ENCODE measurements around the gene SLC34A1. TPM values are rescaled to one million over a fixed set of nuclear protein-coding genes. Genes with fewer than 3 reads are reported as not detected.
"Not testable (repeated sequence)": the region's sequence is repeated elsewhere in the genome, so short reads cannot be mapped to it uniquely, and the experiment has no call there.

SLC34A1 gene
- total RNA-seq, 1 experiment from 2014 or later, result not detected

DNA sequence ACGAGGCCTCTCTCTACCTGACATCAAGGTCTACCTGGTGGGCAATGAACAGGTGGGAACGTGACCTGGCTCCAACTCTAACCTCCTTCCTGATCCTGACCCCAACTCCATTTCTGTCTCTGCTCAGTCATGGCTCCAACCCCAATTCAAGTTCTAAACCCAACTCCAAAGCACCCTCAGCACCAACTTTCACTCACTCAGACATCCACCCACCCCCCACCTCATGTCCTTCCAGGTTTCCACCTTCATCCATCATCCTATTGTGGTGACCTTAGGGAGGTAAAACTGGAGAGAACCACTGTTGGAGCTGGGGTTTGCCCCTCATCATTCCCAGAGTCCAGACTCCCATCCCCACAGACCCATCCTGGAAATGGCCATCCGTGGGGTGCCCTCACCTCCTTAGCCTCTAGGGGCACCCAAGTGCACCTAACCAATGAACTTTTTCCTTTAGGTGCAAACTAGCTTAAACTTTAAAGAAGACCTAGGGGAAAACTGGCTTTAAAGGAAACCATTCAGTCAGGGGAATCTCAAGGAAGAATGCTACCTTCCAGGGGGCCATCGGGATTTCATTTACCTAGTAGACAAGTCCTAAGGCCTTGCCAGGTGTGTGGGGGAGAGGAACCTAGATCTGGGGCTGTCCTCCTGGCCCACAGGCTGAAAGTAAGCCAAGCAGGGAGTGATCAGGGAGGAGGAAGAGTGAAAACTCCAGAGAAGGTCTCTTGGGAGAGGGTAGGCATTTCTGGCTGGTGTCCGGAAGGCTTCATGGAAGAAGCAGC is 15.2 kb upstream of the SLC34A1 start:
- peak; percentile 10 for DNase-seq (ENCODE audit: low read depth)

DNA sequence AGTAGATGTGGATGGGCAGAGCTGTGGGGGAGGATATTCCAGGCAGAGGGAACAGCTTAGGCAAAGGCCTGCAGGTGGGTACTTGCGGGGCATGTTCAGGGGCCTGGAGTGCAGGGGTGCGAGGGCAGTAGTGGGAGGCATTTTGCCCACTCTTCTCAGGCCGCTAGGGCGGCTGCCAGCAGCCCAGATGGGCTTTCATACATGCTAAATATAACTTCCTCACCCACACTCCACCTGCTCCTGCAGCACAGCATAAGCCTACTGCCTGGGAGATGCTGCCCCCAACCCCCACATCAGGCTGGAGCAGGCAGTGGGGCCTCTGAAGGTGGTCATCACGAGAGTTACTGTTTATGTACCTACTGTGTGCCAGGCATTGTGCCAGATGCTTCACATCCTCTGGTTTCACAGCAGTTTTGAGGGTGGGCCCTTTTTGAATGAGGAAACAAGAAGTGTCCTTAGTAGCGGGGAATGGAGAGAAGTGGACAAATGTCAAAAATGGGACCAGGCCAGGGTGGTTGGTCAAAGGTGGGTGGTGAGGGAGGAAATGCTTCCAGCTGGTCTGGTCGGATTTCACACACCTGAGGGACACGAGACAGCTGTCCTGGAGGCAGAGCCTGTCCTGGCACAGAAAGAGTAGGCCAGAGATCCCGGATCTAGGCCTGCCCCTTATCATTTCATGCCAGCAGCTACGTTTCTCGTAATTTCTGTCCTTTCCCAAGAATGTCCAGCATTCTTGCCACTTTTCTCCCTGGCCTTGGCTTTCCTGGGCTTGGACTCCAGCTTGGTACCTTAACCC is 14.4 kb upstream of the SLC34A1 start:
- no peak for DNase-seq (ENCODE audit: low read depth)

DNA sequence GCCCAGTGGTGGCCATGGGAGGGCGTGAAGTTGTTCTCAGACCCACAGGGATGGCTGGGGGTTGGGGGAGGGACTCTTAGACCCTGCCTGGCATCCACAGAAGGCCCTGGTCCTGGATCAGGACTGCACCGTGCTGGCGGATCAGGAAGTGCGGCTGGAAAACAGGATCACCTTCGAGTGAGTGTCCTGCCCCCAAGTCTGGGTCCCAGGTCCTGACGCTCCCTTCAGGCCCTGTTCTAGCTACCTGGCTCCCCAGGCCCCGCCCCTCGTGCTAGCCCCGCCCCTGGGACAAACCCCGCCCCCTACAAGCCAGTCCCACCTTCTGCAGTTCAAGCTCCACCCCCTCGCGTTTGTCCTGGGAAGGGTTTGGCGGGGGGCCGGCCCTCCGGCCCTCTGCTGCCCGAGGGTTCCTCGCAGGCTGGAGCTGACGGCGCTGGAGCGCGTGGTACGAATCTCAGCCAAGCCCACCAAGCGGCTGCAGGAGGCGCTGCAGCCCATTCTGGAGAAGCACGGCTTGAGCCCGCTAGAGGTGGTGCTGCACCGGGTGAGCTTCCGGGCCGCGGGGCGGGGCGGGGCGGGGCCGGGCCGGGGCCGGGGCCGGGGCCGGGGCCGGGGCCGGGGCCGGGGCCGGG is 13.6 kb upstream of the SLC34A1 start:
- DNase-seq (ENCODE audit: low read depth), result peak; percentile 35

DNA sequence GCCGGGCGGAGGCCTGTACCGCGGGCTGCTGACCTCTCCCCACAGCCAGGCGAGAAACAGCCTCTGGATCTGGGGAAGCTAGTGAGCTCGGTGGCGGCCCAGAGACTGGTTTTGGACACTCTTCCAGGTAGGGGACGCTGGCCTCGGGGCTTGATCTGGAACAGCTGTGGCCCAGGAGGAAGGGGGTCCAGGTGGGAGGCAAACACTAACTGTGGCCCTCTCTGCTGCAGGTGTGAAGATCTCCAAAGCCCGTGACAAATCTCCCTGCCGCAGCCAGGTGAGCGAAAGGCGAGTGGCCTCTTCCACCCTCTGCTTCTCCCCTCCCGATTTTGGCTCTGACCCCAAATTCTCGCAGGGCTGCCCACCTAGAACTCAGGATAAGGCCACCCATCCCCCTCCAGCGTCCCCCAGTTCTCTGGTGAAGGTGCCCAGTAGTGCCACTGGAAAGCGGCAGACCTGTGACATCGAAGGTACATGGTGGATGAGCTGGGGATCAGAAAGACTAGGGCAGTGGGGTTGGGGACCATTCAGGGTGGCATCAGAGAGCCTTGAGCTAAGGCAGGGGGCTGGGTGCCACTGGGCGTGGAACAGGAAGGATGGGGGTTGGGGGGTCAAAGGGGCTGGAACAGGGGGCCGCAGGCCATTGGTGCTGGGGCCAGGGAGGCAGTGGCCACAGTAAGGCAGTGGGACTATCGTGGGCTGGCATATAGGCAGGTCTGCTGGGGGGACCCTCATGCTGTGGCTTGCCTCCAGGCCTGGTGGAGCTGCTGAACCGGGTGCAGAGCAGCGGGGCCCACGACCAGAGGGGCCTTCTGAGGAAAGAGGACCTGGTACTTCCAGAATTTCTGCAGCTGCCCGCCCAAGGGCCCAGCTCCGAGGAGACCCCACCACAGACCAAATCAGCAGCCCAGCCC is 12.9 kb upstream of the SLC34A1 start:
- DNase-seq (ENCODE audit: low read depth), result no peak

DNA sequence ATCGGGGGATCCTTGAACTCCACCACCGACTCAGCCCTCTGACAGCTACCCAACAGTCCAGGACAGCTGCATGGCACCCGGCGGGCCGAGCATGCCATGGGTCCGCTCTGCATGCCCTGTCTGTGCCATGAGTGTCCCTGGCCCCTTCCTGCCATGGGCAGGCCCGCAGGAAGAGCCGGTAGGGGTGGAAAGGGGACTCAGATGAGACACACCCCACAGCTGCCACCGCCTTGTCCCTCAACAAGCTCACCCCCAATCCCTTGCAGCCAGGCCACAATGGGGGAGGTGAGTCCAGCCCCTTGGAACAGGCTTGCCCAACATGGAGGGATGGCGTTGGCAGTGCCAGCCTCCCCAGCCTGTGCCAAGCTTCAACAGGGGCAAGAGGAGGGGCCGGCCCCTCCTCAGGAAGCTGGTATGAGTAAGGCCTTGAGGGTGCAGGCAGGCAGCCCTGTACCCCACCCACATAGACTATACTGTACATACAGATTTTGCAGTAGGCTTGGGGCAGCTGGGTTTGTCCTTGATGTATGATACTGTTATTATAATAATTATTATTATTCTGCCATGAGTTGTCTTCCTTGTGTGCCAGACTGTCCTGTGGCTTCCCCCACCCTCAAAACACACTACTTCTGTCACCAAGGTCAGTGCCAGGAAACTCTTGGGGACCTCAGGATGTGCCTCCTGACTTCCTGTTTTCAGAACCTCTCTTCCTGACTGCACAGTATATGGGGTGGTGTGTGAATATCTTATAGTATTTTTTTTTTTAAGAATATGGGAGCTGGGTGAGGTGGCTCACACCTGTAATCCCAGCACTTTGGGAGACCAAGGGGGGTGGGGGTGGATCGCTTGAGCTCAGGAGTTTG is 12.0 kb upstream of the SLC34A1 start:
- DNase-seq (ENCODE audit: low read depth), result no peak

DNA sequence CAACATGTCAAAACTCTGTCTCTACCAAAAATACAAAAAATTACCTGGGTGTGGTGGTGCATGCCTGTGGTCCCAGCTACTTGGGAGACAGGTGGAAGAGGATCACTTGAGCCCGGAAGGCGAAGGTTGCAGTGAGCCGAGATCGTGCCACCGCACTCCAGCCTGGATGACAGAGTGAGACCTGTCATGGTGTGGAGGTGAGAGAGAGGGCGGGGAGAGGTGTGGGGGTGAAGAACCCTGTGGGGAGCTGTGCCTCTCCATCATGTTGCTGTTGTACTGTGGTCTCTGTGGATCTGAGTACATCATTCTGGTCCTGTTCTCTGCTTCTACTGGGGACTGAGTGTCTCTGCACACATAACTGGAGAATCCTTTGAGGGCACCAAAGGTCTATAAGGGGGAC is 11.3 kb upstream of the SLC34A1 start:
- DNase-seq (ENCODE audit: low read depth), result no peak

DNA sequence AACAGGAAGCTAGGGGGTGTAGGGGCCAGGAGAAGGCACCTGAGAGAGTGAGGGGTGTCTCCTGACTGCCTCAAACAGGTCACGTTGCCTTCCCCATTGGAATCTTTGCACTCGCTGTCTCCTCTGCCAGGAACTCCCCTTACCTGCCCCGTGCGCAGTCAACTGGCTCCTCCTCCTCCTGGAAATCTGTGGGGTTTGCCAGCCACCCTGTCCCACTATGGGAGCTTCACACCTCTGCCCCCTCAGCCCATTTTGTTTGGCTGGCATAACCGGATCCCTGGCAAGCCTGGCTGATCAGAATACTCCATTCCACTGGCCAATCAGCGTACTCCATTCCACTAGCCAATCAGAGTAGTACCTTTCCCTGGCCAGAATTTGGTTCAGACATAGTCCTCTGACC is 10.4 kb upstream of the SLC34A1 start:
- DNase-seq (ENCODE audit: low read depth), result no peak

DNA sequence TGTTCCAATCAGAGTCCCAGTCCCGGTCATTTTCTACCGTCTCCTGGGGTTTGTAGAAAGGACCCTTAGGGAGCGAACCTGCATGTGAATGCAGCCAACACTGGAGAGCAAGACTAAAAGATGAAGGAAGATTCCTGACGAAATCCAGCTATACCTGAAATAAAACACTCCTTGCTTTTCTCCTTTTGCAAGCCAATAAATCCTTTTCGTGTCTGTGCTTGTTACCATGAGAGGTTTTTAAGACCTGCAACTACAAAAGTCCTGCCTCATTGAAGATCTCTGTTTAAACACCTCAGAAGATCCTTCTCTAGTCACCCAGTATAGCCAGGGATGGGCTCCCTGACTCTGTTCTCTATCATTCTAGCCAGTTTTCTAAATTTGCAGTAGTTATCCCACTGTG is 10.0 kb upstream of the SLC34A1 start:
- no peak for DNase-seq (ENCODE audit: low read depth)

DNA sequence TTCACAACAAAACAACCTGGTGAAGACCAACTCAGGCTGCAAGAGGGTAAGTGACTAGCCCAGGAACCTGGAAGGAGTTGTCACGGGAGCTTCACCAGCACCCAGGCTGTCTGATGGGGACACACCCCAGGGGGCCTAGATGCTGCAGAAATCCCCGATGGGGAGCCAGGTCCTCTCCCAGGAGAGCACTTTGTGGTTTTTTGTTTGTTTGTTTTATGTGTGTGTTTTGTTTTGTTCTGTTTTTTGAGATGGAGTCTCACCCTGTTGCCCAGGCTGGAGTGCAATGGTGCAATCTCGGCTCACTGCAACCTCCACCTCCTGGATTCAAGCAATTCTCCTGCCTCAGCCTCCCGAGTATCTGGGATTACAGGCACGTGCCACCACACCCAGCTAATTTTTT is 8.7 kb upstream of the SLC34A1 start:
- DNase-seq (ENCODE audit: low read depth), result not testable (repeated sequence)

DNA sequence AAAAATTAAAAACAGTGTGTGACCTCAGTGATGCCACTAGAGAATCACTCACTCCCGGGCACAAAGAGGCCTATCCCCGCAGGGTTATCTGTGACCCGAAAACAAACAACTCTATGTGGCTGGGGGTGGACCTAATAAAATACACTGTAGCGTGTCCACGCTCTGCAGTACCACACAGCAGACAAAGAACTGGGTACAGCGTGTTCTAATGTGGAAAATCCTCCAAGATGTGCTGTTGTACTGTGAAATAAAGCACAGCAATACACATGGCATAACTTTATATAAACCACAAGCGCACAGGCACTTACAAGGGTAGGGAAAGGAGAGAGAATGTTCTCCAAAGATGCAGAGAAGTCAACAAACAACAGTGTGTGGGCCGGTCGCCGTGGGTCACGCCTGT is 8.1 kb upstream of the SLC34A1 start:
- DNase-seq (ENCODE audit: low read depth), result no peak

DNA sequence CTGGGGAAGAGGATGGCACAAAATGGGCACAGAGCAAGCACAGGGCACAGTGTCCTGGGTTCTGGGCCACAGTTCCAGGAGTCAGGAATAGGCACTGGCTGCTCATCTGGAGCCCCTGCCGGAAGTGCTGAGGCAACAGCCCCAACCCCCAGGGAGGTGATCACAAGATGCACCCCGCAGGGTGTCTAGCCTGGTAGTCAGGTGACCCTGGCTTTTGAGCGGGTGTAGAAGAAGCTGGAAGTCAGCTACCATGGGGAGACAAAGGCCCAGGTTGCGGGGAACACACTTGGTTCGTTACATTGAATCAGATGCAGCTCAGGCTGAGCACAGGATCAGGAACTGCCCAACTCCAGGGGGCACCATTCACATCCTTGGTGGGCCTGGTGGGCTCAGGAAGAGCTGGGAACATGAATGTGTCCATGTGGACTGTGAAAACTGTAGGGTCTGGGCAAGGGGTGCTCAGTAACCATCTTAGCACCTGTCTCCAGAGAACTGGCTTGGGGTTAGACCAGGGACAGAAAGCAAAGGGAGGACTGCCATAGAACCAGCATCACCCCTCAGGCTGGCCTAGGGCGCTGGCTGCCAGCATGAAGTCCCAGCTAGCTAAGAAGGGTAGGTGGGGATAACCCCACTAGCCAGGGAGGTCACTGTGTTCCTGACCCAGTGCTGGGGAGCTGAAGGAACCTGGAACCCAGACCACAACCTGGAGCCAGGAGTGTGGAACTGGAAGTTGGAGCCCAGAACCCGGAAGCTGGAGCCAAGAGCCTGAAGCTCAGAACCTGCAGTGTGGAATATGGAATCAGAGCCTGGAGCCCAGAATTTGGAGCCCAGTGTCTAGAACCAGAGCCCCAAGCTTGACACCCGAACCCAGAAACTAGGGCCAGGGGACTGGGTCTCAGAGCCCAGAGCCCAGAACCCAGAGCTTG is 6.1 kb upstream of the SLC34A1 start:
- DNase-seq (ENCODE audit: low read depth), result no peak

DNA sequence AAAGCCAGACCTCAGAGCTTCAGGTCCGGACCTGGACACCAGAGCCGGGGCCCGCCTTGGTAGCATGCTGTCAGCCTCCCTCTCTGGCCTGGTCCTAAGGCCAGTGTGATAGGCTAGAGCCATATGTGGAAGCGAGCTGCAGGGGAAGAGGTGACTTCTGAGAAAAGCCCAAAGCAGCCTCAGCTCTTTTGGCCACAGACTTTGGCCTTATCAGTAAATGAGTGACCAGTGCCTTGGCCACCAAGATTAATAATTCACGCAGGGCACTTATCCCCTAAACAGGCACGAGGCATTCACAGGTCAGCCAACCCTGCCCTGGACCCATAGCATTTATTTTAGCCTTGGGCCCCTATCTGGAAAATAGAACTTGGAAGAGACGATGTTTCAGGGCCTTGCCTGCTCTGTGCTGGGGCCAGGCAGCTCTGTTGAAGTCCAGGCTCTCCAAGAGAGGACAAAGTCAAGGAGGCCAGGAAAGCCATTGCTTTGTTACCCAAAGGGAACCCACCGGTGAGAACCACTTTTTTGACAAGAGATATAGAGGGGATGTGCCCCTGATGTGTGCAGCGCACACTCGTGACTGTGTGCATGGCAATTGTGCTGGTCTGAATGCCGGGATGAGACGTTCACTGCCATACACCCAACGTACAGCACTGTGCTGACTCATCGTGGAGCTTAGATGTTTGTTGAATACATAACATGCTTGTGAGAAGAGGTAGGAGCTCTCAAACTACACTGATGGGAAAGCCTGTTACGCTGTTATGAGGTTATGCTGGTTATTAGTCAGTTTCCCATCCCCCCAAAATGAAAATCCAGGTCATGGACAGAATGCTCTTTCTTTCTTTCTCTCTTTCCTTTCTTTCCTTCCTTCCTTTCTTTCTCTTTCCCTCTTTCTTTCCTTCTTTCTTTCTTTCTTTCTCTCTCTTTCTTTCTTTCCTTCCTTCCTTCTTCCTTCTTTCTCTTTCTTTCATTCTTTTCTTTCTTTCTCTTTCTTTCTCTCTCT is 5.0 kb upstream of the SLC34A1 start:
- peak; percentile 33 for DNase-seq (ENCODE audit: low read depth)

DNA sequence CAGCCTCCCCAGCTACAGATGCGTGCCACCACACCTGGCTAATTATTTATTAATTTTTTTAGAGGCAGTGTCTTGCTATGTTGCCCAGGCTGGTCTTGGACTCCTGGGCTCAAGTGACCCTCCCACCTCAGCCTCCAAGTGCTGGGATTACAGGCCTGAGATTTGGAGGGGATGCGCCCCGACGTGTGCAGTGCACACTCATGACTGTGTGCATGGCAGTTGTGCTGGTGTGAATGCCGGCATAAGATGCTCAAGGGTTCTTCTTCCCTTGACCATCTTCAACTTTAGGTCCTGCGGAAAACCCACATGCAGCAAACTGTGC is 3.5 kb upstream of the SLC34A1 start:
- no peak for DNase-seq (ENCODE audit: low read depth)

DNA sequence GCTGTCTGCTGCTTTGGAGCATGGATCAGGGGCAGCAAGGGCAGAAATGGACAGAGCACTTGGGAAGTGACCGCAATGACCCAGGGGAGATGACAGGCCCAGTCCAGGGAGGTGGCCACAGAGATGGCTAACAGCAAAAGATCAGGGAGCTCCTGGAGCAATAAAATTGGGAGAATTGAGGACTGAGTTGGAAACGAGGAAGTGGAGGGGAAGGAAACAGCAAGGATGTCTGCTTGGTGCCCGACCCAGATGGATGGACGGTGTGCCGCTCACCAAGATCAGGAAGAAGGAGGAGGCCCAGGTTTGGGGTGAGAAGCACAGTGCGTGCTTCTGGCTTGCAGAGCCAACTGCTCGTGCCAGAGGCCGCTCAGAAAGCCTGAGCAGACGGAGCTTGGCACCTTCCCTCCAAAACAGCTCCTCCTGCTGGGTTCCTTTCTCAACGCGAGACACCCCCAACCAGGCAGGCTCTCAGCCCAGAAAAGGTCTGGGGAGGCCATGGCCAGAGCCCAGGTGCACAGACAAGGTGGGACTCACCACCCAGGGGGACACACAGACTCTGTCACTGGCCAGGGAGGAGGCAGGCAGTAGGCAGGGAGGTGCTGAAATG is 1.7 kb upstream of the SLC34A1 start:
- no peak for DNase-seq (ENCODE audit: low read depth)

DNA sequence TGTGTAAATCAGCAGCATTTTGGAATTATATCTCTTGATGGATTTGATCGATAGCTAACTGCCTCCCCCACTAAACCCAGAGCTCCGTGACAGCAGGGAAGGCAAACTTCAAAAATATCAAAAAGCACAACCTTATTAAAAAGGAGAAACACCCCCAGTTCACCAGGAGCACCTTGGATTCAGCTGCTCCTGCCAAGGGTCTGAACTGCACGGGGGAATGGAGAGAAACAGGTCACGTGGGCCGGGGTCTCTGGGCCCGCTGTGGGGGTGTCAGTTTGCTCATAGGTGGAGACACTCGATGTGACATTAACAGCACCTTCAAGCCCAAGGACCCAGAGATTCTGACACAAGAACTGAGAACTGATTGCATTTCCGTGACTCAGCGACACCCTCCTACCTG is 1.1 kb upstream of the SLC34A1 start:
- DNase-seq (ENCODE audit: low read depth), result no peak

DNA sequence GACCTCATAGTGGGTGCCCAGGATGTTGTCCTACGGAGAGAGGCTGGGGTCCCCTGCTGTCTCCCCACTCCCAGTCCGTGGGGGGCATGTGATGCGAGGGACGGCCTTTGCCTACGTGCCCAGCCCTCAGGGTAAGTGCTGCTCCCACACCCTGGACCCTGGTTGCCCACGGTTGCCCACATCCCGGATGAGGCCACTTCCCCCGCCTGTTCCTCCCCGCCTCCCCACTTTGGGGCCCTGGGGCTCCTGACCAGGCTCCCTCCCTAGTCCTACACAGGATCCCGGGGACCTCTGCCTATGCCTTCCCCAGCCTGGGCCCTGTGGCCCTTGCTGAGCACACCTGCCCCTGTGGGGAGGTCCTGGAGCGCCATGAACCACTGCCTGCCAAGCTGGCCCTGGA is 1.5 kb downstream of the SLC34A1 start:
- no peak for DNase-seq (ENCODE audit: low read depth)

DNA sequence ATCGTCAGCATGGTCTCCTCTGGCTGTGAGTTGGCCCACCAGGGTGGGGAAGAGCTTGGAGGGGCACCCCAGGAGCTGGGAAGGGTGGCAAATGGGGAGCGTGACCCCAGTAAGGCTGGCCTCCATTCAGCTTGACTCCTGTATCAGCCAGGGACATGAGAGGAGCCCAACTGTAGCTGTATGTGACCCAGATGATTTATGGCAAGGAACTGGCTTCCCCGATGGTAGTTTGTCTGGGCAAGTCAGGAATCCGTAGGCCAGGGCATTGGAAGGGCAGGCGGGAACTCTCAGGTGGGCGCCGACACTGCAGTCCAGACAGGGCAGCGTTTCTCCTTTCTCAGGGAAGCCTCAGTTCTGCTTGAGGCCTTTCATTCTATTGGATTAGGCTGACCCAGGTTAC is 2.3 kb downstream of the SLC34A1 start:
- DNase-seq (ENCODE audit: low read depth), result no peak

DNA sequence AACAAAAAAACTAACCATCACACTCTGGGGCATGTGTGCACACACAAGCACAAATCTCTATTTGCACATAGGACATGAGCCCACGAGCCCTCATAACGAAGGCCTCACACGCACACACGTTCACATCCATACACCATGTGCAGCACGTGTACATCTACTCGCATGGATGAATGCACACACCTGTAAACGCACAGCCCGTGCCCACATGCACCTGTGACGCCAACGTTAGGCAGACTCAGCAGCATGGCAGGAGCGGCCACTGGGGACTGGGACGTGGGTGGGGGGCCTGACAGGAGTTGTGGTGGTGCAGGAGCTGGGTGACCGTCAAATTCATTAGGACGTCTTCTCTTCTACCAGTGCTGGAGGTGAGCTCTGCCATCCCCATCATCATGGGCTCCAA is 3.2 kb downstream of the SLC34A1 start:
- DNase-seq (ENCODE audit: low read depth), result no peak
